Stomach (tissue), 4 donors: Measurements from ENCODE around the gene TBC1D16.

ENCODE experiments used
- CTCF ChIP-seq, 7 experiments: fragments of 450-650 bp in 4 of 7; fragments of 200-600 bp in 3 of 7; sonication (generic) in 3 of 7; IDR thresholded peaks; one replicate each; pipeline ENCODE4 v1.5.1; 2016 to 2019; ENCODE audit warnings: antibody characterized with exemption in 7 of 7, control low read depth in 2 of 7, mild to moderate bottlenecking in 1 of 7
- EP300 ChIP-seq: sonication (generic); formaldehyde crosslinking; IDR thresholded peaks from one replicate; pipeline ENCODE4 v1.6.1; 2017; ENCODE audit warnings: antibody characterized with exemption
- POLR2A ChIP-seq, 4 donors: fragments of 450-650 bp; IDR thresholded peaks; one replicate each; pipeline ENCODE4 v1.6.1; 2016; ENCODE audit warnings: antibody characterized with exemption in 4 of 4, control low read depth in 2 of 4, mild to moderate bottlenecking in 1 of 4, moderate library complexity in 1 of 4
- POLR2AphosphoS5 ChIP-seq, 3 donors: sonication (generic); formaldehyde crosslinking; IDR thresholded peaks; one replicate each; pipeline ENCODE4 v1.6.1; 2016; ENCODE audit warnings: antibody characterized with exemption in 3 of 3

- TF ChIP-seq CTCF (IDR thresholded peaks at IDR 0.05) (no peak), POLR2A (IDR thresholded peaks at IDR 0.05) (no peak), EP300 (no peak), POLR2AphosphoS5 (IDR thresholded peaks at IDR 0.05) (no peak)
Observed at GRCh38 chr17:80028030-80028429, 7.6 kb downstream of the TBC1D16 start.
